SK-N-MC (cell line): ENCODE results near the gene NUP153.

Experiments
- EZH2 ChIP-seq: fragments of 200-600 bp; sonication (generic); IDR thresholded peaks from one replicate; pipeline ENCODE4 v1.6.1; 2017; ENCODE audit warnings: antibody characterized with exemption
- POLR2AphosphoS5 ChIP-seq: IDR thresholded peaks from 2 replicates; pipeline ENCODE4 v1.6.1; 2012; ENCODE audit warnings: mild to moderate bottlenecking, low read depth, low read length, borderline replicate concordance

- no peak for TF ChIP-seq POLR2AphosphoS5
- TF ChIP-seq EZH2, result no peak
These were observed 2.8 kb upstream of the NUP153 start for GRCh38 chr6:17709476-17709875.
